KMS-11 (cell line): ENCODE measurements around the gene NUBP2.

Experiments used
- H2AFZ ChIP-seq: fragments of 200-600 bp; sonication (generic); 2 replicates; pipeline ENCODE4 v1.6.1; 2016; ENCODE audit warnings: antibody characterized with exemption, mixed run types, low read depth
- H3K27ac ChIP-seq: fragments of 200-600 bp; sonication (generic); 2 replicates; pipeline ENCODE4 v1.6.1; 2016; ENCODE audit warnings: mild to moderate bottlenecking, mixed run types
- H3K27me3 ChIP-seq: fragments of 200-600 bp; sonication (generic); 2 replicates; pipeline ENCODE4 v1.6.1; 2017; ENCODE audit warnings: mild to moderate bottlenecking, low read depth, mixed run types, moderate library complexity; ENCODE audit not compliant: insufficient read depth
- H3K36me3 ChIP-seq: fragments of 200-600 bp; sonication (generic); 2 replicates; pipeline ENCODE4 v1.6.1; 2017; ENCODE audit warnings: mild to moderate bottlenecking, mixed run types; ENCODE audit not compliant: insufficient read depth
- H3K4me1 ChIP-seq: fragments of 200-600 bp; sonication (generic); 2 replicates; pipeline ENCODE4 v1.6.1; 2016; ENCODE audit warnings: mild to moderate bottlenecking, low read depth, mixed run types; ENCODE audit not compliant: poor library complexity, severe bottlenecking
- H3K4me2 ChIP-seq: fragments of 200-600 bp; sonication (generic); 2 replicates; pipeline ENCODE4 v1.7.0; 2016; ENCODE audit warnings: mild to moderate bottlenecking, mixed run types
- H3K4me3 ChIP-seq: fragments of 200-600 bp; sonication (generic); IDR thresholded peaks from 2 replicates; pipeline ENCODE4 v1.6.1; 2017; ENCODE audit warnings: low read depth, low read length, mixed read lengths; ENCODE audit not compliant: insufficient read depth
- H3K79me2 ChIP-seq: fragments of 200-600 bp; sonication (generic); 2 replicates; pipeline ENCODE4 v1.6.1; 2016; ENCODE audit warnings: low read depth, mixed run types; ENCODE audit not compliant: insufficient read depth
- H3K9ac ChIP-seq: fragments of 200-600 bp; sonication (generic); 2 replicates; pipeline ENCODE4 v1.6.1; 2016; ENCODE audit warnings: mild to moderate bottlenecking, mixed run types
- H4K20me1 ChIP-seq: fragments of 200-600 bp; sonication (generic); 2 replicates; pipeline ENCODE4 v1.6.1; 2016; ENCODE audit warnings: mild to moderate bottlenecking, mixed run types; ENCODE audit not compliant: insufficient read depth
- TF ChIP-seq, protein P1 (sequence below): fragments of 200-600 bp; sonication (generic); conservative IDR thresholded peaks from 2 replicates; pipeline ENCODE4 v1.6.1; 2017; ENCODE audit warnings: low read depth, mild to moderate bottlenecking, antibody characterized with exemption, low read length, moderate library complexity, mixed read lengths

NUBP2 gene

DNA sequence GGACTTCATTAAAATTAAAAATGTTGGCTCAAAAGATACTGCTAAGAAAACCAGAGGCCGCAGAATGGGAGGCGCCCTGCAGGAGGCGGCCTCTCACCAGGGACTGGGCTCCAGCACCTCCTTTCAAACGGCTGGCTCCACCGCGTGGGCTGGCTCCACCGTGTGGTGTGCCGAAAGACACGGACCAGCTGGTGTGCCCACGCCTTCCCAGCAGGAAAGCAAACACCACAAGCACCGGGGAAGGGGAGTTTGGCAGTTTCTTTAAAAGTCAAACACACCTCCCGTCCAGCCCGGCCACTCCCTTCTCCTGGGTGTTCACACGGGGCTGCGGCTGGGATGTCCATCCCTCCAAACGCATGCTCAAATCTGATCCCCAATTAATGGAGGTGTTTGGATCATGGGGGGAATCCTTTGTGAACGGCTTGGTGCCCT lies 30.0 kb downstream of the NUBP2 start:
- TF ChIP-seq, protein P1, sequence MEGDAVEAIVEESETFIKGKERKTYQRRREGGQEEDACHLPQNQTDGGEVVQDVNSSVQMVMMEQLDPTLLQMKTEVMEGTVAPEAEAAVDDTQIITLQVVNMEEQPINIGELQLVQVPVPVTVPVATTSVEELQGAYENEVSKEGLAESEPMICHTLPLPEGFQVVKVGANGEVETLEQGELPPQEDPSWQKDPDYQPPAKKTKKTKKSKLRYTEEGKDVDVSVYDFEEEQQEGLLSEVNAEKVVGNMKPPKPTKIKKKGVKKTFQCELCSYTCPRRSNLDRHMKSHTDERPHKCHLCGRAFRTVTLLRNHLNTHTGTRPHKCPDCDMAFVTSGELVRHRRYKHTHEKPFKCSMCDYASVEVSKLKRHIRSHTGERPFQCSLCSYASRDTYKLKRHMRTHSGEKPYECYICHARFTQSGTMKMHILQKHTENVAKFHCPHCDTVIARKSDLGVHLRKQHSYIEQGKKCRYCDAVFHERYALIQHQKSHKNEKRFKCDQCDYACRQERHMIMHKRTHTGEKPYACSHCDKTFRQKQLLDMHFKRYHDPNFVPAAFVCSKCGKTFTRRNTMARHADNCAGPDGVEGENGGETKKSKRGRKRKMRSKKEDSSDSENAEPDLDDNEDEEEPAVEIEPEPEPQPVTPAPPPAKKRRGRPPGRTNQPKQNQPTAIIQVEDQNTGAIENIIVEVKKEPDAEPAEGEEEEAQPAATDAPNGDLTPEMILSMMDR, result no peak
- Histone ChIP-seq H2AFZ (no peak overlapping the region), H3K27ac (no peak overlapping the region), H3K79me2 (no peaks in the 10 kb centered on the region), H3K27me3 (no peaks in the 10 kb centered on the region), H4K20me1 (no peaks in the 10 kb centered on the region), H3K4me2 (no peak overlapping the region), H3K4me3 (no peak overlapping the region), H3K4me1 (no peaks in the 10 kb centered on the region), H3K36me3 (peaks cover 6% of the 10 kb centered on the region; the same call in 1 of the 2 replicates), H3K9ac (no peak overlapping the region)

DNA sequence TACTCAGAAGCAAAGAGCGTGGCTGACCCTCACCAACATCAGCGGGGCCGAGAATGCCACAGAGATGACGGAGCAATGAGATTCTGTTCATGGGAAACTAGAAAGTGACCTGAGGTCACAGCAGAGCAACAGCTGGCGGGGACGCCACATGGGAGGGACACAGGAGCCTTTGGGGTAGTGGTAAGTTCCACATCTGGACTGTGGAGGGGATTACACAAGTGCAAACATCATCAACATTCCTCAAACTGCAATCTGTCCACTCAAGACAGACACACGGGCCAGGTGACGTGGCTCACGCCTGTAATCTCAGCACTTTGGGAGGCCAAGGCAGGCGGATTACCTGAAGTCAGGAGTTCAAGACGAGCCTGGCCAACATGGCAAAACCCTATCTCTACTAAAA lies 32.7 kb downstream of the NUBP2 start:
- TF ChIP-seq, protein P1, result no peak
- Histone ChIP-seq H3K36me3 (no peaks in the 10 kb centered on the region), H3K27ac (no peak overlapping the region), H2AFZ (no peak overlapping the region), H3K79me2 (no peaks in the 10 kb centered on the region), H3K4me3 (no peak overlapping the region), H3K27me3 (no peaks in the 10 kb centered on the region), H3K4me2 (no peak overlapping the region), H4K20me1 (no peaks in the 10 kb centered on the region), H3K4me1 (no peaks in the 10 kb centered on the region), H3K9ac (no peak overlapping the region)

DNA sequence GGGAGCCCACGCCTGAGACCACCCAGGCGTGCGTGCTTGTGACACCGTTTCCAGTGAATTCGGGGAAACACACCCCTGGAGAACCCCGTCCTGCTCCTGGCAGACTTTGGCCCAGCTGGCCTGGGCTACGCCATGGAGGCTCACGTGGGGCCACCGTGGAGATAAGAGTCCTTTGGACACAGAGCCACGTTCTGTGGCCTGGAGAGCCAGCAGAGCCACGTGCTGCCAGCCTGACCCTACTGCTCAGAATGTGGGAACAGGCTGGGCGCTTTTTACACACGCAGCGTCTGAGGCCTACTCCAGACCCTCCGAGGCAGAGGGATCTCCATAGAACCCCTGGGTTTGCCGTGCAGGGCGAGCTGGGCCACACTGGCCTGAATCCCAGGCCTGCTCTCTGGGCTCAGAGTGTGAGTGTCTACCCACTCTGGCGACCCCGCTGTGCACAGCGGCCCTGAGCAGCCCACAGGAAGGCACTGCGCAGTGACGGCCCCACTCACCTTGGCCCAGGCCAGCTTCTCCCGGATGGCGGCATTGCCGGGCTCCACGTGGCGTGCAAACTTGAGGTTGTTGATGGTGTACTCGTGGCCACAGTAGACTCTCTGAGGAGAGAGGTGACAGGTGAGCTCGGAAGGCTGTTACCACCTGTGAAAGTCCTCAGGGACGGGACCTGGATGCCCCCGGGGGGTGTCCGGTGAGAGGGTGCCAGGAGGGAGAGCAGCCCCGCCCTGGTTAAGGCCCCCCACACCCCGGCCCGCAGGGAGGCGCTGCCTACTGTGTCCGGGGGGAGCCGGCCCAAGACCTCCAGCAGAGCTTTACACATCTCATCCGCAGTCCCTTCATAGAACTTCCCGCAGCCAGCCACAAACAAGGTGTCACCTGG lies 33.9 kb downstream of the NUBP2 start:
- no peak overlapping the region for H2AFZ ChIP-seq
- H3K4me1 ChIP-seq, result no peaks in the 10 kb centered on the region
- H3K9ac ChIP-seq, result no peak overlapping the region
- TF ChIP-seq, protein P1, result no peak
- no peaks in the 10 kb centered on the region for H3K27me3 ChIP-seq
- H4K20me1 ChIP-seq, result no peaks in the 10 kb centered on the region
- H3K4me3 ChIP-seq, result no peak overlapping the region
- no peaks in the 10 kb centered on the region for H3K79me2 ChIP-seq
- H3K36me3 ChIP-seq, result no peaks in the 10 kb centered on the region
- no peak overlapping the region for H3K4me2 ChIP-seq
- no peak overlapping the region for H3K27ac ChIP-seq

DNA sequence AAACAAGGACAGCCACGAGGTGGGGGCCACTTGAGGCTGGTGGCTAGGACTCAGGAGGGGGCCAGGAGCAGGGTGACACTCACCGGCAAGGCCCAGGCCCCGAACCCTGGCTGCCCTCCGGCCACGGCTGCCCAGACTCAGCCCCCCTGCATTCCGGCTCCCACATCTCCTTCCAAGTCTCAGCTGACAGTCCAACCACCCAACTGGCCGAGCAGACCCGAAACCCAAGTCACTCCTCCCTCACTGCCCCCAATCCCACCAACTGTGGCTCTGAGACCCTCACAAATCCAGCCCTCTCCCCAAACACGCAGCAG lies 34.5 kb downstream of the NUBP2 start:
- no peak overlapping the region for H3K4me3 ChIP-seq

More for the DNA sequence above, 34.5 kb downstream of the NUBP2 start:
- H3K36me3 ChIP-seq, result no peaks in the 10 kb centered on the region
- H3K4me2 ChIP-seq, result no peak overlapping the region
- H3K27me3 ChIP-seq, result no peaks in the 10 kb centered on the region
- no peak overlapping the region for H3K9ac ChIP-seq
- TF ChIP-seq, protein P1, result no peak
- H4K20me1 ChIP-seq, result no peaks in the 10 kb centered on the region
- H3K27ac ChIP-seq, result no peak overlapping the region
- no peaks in the 10 kb centered on the region for H3K4me1 ChIP-seq
- no peaks in the 10 kb centered on the region for H3K79me2 ChIP-seq
- no peak overlapping the region for H2AFZ ChIP-seq
